HCEC 1CT (cell line): ENCODE results near the gene ADCK2.
"Not testable (repeated sequence)": the region's sequence is repeated elsewhere in the genome, so short reads cannot be mapped to it uniquely, and the experiment has no call there.

ENCODE experiments used
- DNase-seq: peaks from one replicate; pipeline ENCODE4 v3.0.0-alpha.2; 2017

The ADCK2 gene

DNA sequence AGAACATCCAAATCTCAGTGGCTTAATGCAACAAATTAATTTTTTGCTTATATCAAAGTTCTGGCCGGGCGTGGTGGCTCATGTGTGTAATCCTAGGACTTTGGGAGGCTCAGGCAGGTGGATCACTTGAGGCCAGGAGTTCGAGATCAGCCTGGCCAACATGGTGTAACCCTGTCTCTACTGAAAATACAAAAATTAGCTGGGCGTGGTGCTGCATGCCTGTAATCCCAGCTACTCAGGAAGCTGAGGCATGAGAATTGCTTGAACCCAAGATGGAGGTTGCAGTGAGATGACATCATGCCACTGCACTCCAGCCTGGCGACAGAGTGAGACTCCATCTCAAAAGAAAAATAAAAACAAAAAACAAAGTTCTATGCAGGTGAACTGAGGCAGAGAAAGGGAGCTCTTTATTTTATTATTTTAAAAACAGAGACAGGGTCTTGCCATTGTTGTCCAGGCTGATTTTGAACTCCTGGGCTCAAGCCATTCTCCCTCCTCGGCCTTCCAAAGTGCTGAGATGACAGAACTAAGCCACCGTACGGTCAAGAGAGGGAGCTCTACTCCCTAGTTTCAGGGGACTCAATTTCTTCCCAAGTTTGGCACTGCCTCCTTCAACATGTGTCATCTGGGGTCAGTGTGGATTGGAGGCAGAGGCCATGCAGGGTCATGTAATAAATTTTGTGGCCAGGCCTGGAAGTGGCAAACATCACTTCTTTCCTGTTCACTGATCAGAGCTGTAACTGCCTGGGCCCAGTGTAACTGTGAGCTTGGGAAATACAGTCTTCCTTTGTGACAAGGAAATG lies 2.4 kb downstream of the ADCK2 start:
- DNase-seq: peak; percentile 70

DNA sequence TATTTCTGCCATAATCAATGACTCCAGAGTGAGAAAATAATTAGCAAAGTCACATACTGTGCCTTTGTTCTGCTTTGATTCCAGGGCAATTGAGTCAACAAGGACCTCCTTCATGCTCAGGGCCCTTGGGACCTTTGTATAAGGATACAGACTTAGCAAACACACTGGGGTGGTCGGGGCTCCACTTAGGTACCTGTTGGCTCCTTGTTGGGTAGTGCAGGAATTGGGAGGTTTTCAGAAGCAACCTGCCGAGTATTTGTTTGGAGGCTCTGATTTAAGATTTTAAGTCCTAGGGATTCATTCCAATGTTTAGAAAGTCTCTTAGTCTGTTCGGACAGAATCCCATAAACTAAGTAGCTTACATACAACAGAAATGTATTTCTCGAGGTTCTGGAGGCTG lies 3.0 kb downstream of the ADCK2 start:
- no peak for DNase-seq

DNA sequence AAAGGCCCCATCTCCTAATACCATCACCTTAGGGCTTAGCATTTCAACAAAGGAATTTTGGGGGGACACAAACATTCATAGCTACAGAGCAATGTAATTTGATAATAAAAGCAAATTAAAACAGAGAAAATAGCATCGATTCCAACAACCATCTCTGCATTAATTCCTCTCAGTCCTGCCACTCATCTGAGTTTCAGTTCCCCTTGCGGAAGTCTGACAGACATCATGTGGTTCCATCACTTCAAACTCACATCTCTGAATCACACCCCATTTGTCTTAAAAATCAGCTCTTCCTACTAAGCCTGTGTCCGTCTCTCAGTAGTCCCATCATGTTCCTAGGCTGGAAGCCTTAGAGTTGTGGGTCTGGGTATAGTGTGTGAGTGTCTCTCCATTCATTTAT lies 3.6 kb downstream of the ADCK2 start:
- no peak for DNase-seq

- DNase-seq: not testable (repeated sequence)
These were observed 4.2 kb downstream of the ADCK2 start for GRCh38 chr7:140676956-140677355.

GRCh38 chr7:140677496-140677895 lies 4.8 kb downstream of the ADCK2 start:
- DNase-seq: no peak

DNA sequence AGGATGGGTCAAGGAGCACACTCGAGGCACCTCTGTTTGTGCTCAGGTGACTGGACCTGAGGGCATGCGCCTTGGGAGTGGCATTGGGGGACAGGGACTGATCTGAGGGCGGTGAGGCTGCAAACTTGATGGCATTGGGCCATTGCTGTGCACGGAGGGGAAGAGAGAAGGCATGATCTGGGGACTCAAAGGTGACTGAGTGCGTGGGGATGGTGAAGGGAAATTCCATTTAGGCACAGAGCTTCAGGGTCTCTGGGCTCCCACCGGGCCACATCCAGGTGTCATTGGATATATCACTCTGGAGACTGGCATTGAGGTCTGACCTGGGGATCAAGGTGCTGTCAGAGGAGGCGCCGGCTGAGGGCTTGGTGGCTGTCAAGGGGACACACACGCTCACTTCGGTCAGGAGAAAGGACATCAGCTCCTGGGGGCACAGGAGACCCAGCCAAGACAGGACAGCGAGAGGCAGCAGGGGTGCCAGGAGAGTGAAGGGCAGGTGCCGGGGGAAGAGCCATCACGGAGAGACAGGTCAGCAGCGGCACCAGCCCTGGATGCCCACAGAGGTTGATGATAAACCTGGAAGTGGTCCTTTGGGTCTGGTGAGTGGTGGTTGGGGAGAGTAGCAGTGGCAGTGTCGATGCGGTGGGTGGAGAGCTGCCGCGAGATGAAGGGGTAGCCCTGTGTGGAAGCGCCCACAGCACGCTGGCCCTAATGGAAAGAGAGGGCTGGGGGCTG lies 5.5 kb downstream of the ADCK2 start:
- DNase-seq: no peak

GRCh38 chr7:140678816-140679130 lies 6.0 kb downstream of the ADCK2 start:
- no peak for DNase-seq

GRCh38 chr7:140679186-140679585 lies 6.4 kb downstream of the ADCK2 start:
- DNase-seq: no peak

DNA sequence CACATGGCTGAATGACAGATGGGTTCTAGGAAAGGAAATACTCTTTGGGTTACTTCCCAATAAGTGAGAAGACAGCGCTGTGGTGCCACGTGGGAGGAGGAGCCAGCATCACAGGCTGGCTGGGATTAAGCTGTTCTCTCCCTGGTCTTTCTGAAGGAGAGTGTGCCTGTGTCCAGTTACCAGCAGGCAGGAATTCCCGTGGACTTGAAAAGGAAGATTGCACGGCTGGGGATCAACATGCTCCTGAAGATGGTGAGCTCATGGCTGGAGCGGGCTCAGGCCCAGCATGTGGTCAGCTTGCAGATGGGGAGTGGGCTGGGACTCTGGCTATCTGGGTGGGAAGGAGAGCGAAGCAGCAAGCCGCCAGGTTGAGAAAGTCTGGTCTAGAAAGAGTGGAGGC lies 8.1 kb downstream of the ADCK2 start:
- no peak for DNase-seq

GRCh38 chr7:140681766-140682165 lies 9.0 kb downstream of the ADCK2 start:
- no peak for DNase-seq

DNA sequence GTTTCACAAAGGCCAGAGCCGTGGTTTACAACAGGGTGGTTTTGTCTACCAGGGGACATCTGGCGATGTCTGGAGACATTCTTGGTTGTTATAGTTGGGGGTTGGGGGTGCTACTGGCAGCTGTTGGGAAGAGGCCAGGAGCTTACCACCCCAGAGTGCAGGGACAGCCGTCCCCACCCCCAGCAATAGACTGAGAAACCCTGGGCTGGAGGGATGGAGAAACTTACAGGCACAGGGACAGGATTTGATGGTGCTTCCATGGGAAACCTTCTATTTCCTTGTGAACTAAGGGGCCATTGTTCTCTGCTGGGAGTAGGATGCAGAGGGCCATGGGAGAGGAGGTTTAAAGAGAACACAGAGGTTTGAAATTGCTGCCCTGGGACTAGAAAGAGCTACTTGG lies 10.9 kb downstream of the ADCK2 start:
- DNase-seq: no peak

DNA sequence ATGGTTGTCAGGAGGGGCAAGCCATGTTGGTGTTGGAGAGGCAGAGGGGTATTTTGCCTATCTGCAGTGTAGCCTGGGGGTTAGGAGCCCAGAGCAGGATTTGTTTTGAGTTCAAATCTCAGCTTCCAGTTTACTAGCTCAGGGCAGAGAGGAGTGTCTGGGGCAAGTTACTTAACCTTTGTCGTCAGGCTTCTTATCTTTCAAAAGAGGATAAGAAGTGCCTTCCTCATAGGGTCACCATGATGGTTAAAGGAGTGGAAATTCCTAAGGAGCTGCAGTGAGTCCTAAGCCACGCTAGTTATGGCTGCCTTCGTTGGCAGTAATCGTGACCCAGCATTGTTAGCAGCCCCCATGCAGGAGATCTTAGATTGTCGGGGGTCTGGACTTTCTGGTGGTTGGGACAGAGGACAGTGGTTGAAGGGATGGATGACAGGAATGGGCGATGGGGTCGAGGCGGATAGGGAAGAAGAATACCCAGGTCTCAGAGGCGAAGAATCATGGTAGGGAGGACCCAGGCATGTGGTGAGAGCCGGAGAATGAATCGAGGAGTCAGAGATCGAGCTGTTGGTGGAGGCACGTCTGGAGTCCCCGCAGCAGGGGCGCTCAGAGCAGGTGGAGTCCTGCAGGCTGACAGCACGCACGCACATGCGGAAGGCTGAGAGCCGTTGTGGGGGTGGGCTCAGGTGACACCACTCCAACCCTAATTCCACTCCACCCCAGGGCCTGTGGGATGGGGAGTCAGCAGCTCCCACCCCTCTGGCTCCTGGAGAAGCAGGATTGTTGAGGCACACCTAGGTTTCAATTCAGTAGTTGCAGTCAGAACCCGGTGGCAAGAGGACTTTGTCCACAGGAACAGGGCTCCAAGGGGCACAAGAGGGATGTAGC lies 11.6 kb downstream of the ADCK2 start:
- DNase-seq: no peak

DNA sequence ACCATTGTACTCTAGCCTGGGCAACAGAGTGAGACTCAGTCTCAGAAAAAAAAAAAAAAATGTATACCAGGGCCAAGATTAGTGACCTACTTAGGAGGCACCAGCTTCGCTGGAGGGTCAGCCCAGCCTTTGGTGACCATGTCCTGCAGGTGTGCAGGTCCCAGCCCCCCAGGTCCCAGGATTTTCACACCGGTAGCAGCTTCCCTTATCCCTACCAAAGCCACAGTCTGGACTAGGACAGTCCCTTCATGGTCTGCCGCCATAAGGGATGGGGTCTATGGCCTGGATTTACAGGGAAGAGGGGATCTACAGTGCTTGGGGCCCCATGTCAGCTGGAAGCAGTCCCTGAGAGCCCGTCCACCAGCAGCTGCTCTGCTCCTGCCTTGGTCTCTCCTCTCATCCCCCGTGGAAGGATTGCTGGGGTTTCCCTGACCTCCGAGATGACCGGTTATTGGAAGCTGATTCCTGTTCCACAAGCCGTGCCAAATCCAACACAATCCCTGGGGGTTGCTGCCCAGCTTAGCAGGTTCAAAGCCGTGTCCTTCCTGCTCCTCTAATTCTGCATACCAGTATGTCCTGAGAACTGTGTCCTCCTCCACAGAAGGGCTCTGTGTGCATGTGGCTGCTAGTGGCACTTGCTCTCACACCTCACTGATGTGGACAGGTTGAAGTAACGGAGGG lies 12.8 kb downstream of the ADCK2 start:
- no peak for DNase-seq

- DNase-seq: no peak
These were observed 14.2 kb downstream of the ADCK2 start for GRCh38 chr7:140686921-140687320.

DNA sequence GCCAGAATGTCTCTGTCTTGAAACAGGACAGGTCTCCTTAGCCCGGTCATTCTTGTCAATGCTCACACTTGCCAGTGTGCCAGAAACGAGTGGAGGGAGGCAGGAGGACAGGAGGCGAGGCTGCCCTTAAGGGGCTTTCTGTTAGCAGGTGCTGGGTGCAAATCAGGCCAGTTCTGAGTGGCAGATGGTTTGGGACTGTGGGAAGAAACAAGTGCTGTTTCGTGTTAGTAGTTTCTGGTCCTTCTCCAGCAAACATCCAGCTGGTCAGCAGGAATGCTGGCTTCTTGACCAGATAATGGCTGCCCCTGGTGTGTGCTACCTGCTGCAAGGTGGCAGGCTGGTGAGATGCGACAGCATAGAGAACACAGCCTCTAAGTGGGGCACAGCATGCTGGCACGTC lies 15.6 kb downstream of the ADCK2 start:
- DNase-seq: no peak

DNA sequence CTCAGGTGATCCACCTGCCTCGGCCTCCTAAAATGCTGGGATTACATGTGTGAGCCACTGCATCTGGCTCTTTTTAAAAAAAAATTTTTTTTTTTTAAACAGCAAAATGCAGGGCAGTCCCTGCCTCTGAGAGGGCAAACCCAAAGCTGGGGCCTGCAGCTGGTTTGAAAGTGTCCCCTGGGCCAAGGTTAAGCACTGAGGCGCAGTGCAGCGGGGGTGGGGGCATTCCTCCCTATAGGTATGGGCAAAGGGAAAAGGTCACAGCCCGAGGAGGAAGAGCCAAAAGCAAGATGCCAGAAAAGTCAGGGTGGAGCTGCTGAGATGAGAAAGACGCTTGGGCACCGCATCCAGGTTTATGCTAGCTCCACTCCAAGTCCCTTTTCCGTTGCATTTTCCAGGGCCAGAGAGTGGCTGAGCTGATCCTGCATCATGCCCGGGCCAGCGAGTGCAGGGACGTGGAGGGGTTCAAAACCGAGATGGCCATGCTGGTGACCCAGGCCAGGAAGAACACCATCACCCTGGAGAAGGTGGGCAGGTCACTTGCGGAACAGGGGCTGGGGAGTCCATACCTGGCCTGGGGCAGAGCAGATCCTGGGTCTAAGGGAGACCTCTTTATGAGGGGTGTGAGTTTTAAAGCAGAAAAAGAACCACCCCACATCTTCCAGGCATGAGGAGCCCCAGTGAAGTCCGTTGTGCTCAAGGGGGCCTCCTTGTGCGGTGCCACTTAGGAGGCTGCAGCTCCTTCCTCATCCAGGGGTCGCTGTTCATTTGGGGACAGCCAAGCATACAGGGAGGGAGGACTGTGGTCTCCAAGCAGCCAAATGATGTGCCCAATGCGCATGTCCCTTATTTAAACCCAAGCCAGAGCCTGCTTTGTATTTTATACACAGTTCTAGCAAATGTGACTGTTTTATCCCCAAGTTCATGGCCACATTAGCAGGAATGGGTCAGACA lies 16.7 kb downstream of the ADCK2 start:
- no peak for DNase-seq

DNA sequence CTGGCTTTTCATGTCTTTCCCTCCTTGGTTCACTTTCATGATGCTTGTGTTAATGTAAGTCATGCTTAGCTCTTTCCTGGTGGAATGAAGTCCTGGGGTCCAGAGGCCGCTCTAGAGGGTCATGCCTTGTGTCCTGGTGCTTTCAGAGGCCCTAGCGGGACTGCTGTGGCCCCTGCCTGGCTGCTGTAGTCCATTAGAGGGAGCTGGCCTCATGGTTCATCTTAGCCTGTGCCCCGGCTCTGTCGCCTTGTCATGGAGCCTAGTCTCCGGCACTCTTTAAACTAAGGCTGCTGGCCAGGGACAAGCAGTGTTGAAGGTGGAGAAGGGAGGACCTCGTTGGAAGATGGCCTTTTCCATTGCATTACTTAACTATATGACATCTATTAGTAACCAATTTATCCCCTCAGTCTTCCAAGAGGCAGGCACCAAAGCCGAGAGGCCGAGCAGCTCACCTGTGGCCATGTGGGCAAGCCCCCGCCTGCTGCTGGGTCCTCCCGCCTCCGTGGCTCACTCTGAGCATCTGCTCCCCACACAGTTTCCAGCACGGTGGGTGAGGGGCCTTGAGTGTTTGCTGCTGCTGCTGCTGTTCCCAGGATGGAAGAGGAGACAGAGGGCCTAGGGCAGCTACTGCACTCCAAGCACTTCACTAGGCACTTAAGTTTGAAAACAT lies 18.8 kb downstream of the ADCK2 start:
- no peak for DNase-seq

GRCh38 chr7:140693849-140694248 lies 21.1 kb downstream of the ADCK2 start:
- DNase-seq: not testable (repeated sequence)

DNA sequence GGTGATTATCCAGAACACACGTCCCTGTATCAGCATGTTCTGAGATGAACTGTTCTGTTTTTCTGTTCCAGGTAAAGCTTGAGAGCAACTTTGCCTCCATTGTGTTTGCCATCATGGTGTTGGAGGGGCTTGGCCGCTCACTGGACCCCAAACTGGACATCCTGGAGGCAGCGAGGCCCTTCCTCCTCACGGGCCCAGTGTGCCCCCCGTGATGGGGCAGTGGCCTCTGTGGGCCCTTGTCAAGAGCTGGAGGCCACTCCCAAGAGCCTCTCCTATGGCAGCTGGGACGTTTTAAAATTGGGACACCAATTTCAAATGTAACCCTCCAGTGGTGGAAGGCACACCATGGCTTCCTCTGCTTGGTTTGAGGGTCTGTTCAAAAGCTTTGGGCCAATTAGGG lies 21.8 kb downstream of the ADCK2 start:
- no peak for DNase-seq

GRCh38 chr7:140695381-140695780 lies 22.6 kb downstream of the ADCK2 start:
- DNase-seq: no peak

DNA sequence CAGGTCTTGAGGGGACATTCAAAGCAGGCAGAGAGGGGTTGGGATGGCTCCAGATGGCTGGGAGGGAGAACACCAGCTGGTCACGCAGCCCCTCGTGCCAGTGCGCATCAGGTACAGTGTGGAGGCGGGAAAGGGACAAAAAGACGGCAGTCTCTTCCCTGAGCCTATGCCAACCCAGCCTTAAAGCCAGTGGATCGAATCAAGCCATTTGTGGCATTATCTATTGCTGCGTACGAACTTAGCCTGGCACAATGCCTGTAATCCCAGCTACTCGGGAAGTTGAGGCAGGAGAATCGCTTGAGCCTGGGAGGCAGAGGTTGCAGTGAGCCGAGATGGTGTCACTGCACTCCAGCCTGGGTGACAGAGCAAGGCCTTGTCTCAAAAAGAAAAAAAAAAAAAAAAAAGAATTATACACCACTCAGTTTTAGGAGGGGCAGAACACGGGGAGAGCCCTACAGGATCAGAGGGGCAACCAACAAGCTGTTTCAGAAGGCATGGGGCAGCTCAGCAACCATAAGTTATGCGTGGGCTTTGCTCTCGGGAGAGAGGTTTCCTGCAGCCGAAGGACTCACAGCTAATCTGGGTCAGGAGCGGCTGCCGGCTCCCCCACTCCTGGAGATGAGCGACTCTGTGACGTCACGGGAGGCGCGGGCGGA lies 23.4 kb downstream of the ADCK2 start:
- peak; percentile 88 for DNase-seq
